B cell (primary cell): ENCODE measurements around the gene ZNF805.

ENCODE experiments used
- CTCF ChIP-seq: fragments of 200-600 bp; IDR thresholded peaks from one replicate; pipeline ENCODE4 v1.8.0; 2022; ENCODE audit warnings: antibody characterized with exemption, mild to moderate bottlenecking
- EZH2 ChIP-seq: IDR thresholded peaks from 2 replicates; pipeline ENCODE4 v1.6.1; 2012; ENCODE audit warnings: borderline replicate concordance, low read depth, mild to moderate bottlenecking, moderate library complexity, low read length; ENCODE audit not compliant: insufficient read depth, poor library complexity, severe bottlenecking

GRCh38 chr19:57292547-57292946 is 52.1 kb downstream of the ZNF805 start:
- TF ChIP-seq CTCF (no peak), EZH2 (no peak)
